Dendritic cell treated with granulocyte-macrophage colony-stimulating factor and Interleukin-4, amounts not matched to agents 40 ng/mL and 50 ng/mL, for 4 days (primary cell): ENCODE measurements around the gene MYO3B.

ENCODE experiments used
- H3K27ac Mint-ChIP-seq: one replicate; pipeline ENCODE4 v1.8.0; 2022; ENCODE audit warnings: mild to moderate bottlenecking, mixed read lengths
- H3K27me3 Mint-ChIP-seq: one replicate; pipeline ENCODE4 v1.8.0; 2022; ENCODE audit warnings: mild to moderate bottlenecking, mixed read lengths
- H3K36me3 Mint-ChIP-seq: one replicate; pipeline ENCODE4 v1.8.0; 2022; ENCODE audit warnings: low read depth, mixed read lengths
- H3K4me1 Mint-ChIP-seq: one replicate; pipeline ENCODE4 v1.8.0; 2022; ENCODE audit warnings: low read depth, mixed read lengths
- H3K4me3 Mint-ChIP-seq: one replicate; pipeline ENCODE4 v1.8.0; 2022; ENCODE audit warnings: mild to moderate bottlenecking, moderate library complexity, mixed read lengths
- H3K9me3 Mint-ChIP-seq: one replicate; pipeline ENCODE4 v1.8.0; 2022; ENCODE audit warnings: mixed read lengths
- intact Hi-C: fragments of 100-400 bp; cut with micrococcal nuclease; formaldehyde crosslinking; loops from one replicate; pipeline ENCODE4 v1.15.0; 2022

MYO3B gene

GRCh38 chr2:170690640-170691039, 512.7 kb downstream of the MYO3B start:
- no peak overlapping the region for H3K4me3 Mint-ChIP-seq
- intact Hi-C loops, result no loop called here
- peaks cover 17% of the 10 kb centered on the region for H3K27me3 Mint-ChIP-seq
- H3K27ac Mint-ChIP-seq, result no peak overlapping the region
- no peaks in the 10 kb centered on the region for H3K4me1 Mint-ChIP-seq
- no peaks in the 10 kb centered on the region for H3K36me3 Mint-ChIP-seq
- no peaks in the 10 kb centered on the region for H3K9me3 Mint-ChIP-seq

GRCh38 chr2:170694316-170694715, 516.4 kb downstream of the MYO3B start:
- Mint-ChIP-seq H3K27ac (no peak overlapping the region), H3K9me3 (no peaks in the 10 kb centered on the region), H3K4me3 (no peak overlapping the region), H3K36me3 (no peaks in the 10 kb centered on the region), H3K4me1 (no peaks in the 10 kb centered on the region), H3K27me3 (peaks cover 13% of the 10 kb centered on the region)
- intact Hi-C loops, result no loop called here

GRCh38 chr2:170695521-170696410, 517.8 kb downstream of the MYO3B start:
- H3K27me3 Mint-ChIP-seq, result peaks cover 16% of the 10 kb centered on the region
- H3K27ac Mint-ChIP-seq, result no peak overlapping the region
- intact Hi-C loops, result no loop called here
- no peaks in the 10 kb centered on the region for H3K36me3 Mint-ChIP-seq
- H3K4me3 Mint-ChIP-seq, result no peak overlapping the region
- H3K9me3 Mint-ChIP-seq, result no peaks in the 10 kb centered on the region
- no peaks in the 10 kb centered on the region for H3K4me1 Mint-ChIP-seq

- H3K27me3 Mint-ChIP-seq, result peaks cover 26% of the 10 kb centered on the region
- H3K36me3 Mint-ChIP-seq, result no peaks in the 10 kb centered on the region
- H3K4me3 Mint-ChIP-seq, result no peak overlapping the region
- H3K27ac Mint-ChIP-seq, result no peak overlapping the region
- H3K9me3 Mint-ChIP-seq, result no peaks in the 10 kb centered on the region
- intact Hi-C loops, result no loop called here
- no peaks in the 10 kb centered on the region for H3K4me1 Mint-ChIP-seq
These were observed 519.0 kb downstream of the MYO3B start for GRCh38 chr2:170696948-170697347.

- Mint-ChIP-seq H3K4me1 (peaks cover 9% of the 10 kb centered on the region), H3K9me3 (peaks cover 17% of the 10 kb centered on the region), H3K27me3 (peaks cover 33% of the 10 kb centered on the region), H3K36me3 (no peaks in the 10 kb centered on the region), H3K4me3 (no peak overlapping the region), H3K27ac (no peak overlapping the region)
- intact Hi-C loops, result no loop called here
These were observed 523.1 kb downstream of the MYO3B start for GRCh38 chr2:170701011-170701410.

GRCh38 chr2:170703776-170704476, 526.0 kb downstream of the MYO3B start:
- H3K36me3 Mint-ChIP-seq, result no peaks in the 10 kb centered on the region
- intact Hi-C loops, result no loop called here
- no peak overlapping the region for H3K27ac Mint-ChIP-seq
- H3K27me3 Mint-ChIP-seq, result peaks cover 52% of the 10 kb centered on the region
- H3K9me3 Mint-ChIP-seq, result peaks cover 17% of the 10 kb centered on the region
- H3K4me3 Mint-ChIP-seq, result no peak overlapping the region
- H3K4me1 Mint-ChIP-seq, result peaks cover 23% of the 10 kb centered on the region
